Measurements from ENCODE around the gene ANKH. TPM values are rescaled to one million over a fixed set of nuclear protein-coding genes. Genes with fewer than 3 reads are reported as not detected.

ANKH gene
- total and polyA plus RNA-seq, 8 donors: 3.6 to 115 (median 14.3) TPM

DNA sequence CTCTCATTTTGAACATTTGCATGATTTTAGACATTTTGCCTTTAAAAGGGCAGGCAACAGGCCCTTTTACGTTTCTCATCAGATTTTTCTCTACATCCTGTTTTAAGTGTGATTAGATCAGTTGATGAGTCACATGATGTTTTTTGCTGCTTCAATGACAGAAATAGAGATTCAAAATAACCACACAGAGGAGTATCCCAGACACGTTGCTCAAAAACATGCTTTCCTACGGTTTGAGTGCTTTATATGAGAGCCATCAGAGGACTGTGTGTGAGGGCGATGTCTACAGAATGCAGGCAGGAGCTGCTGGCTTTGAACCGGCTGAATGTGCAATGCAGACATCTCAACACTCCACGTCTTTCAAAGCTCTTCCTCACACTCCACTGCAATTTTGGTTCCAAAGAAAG, 165.0 kb downstream of the ANKH start:
- Histone ChIP-seq H3K27ac (peak overlapping the region in 2 of 5 donors; percentile 7 to 25), H3K4me3 (no peak overlapping the region), H3K4me1 (peaks cover 0 to 9% (median 0%) of the 10 kb centered on the region in 4 donors), H3K9me3 (no peaks in the 10 kb centered on the region), H3K36me3 (peaks cover 22 to 88% (median 86%) of the 10 kb centered on the region in 4 donors), H3K27me3 (no peaks in the 10 kb centered on the region)
- WGBS, 5 donors: 50 to 72% (median 66%) methylated on average over 6 of the region's 6 CpGs
- intact Hi-C loops (cut with DNase I; ENCODE audit: low total_unique reads): no loop called here
- TF ChIP-seq EP300 (IDR thresholded peaks at IDR 0.05) (no peak), POLR2AphosphoS5 (IDR thresholded peaks at IDR 0.05) (no peak), POLR2A (IDR thresholded peaks at IDR 0.05) (no peak)
- TF ChIP-seq, protein P1, sequence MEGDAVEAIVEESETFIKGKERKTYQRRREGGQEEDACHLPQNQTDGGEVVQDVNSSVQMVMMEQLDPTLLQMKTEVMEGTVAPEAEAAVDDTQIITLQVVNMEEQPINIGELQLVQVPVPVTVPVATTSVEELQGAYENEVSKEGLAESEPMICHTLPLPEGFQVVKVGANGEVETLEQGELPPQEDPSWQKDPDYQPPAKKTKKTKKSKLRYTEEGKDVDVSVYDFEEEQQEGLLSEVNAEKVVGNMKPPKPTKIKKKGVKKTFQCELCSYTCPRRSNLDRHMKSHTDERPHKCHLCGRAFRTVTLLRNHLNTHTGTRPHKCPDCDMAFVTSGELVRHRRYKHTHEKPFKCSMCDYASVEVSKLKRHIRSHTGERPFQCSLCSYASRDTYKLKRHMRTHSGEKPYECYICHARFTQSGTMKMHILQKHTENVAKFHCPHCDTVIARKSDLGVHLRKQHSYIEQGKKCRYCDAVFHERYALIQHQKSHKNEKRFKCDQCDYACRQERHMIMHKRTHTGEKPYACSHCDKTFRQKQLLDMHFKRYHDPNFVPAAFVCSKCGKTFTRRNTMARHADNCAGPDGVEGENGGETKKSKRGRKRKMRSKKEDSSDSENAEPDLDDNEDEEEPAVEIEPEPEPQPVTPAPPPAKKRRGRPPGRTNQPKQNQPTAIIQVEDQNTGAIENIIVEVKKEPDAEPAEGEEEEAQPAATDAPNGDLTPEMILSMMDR (IDR thresholded peaks at IDR 0.05): no peak
- peak in 1 of 2 donors; percentile 28 for DNase-seq

DNA sequence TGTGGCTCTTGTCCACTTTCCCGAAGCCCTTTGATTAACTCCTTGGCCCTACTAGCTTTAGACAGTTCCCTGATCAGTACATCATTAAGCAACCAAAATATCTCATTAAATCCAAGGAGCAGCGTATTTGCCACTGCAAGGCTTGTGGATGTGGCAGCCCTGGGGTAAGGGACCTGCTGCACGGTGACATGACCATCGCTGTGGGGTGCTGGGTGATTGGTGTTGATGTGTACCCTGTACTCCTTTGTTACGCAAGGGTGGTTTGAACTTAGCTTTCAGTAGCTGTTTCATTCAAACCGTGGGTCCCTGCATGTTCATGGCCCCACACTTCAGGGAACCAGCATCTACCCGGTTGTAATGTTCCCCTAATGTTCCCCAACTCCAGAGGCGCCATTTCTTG, 166.0 kb downstream of the ANKH start:
- no peaks in the 10 kb centered on the region for H3K27me3 ChIP-seq
- no peak for DNase-seq
- WGBS, 5 donors: 95 to 97% (median 95%) methylated on average over 8 of the region's 8 CpGs
- intact Hi-C loops (cut with DNase I; ENCODE audit: low total_unique reads): no loop called here
- peaks cover 0 to 16% (median 3%) of the 10 kb centered on the region in 4 donors for H3K4me1 ChIP-seq
- H3K27ac ChIP-seq: no peak overlapping the region
- H3K4me3 ChIP-seq: no peak overlapping the region
- peaks cover 13 to 85% (median 81%) of the 10 kb centered on the region in 4 donors for H3K36me3 ChIP-seq
- no peaks in the 10 kb centered on the region for H3K9me3 ChIP-seq
- TF ChIP-seq POLR2AphosphoS5 (IDR thresholded peaks at IDR 0.05) (no peak), EP300 (IDR thresholded peaks at IDR 0.05) (no peak)
- TF ChIP-seq, protein P1 (IDR thresholded peaks at IDR 0.05): no peak

DNA sequence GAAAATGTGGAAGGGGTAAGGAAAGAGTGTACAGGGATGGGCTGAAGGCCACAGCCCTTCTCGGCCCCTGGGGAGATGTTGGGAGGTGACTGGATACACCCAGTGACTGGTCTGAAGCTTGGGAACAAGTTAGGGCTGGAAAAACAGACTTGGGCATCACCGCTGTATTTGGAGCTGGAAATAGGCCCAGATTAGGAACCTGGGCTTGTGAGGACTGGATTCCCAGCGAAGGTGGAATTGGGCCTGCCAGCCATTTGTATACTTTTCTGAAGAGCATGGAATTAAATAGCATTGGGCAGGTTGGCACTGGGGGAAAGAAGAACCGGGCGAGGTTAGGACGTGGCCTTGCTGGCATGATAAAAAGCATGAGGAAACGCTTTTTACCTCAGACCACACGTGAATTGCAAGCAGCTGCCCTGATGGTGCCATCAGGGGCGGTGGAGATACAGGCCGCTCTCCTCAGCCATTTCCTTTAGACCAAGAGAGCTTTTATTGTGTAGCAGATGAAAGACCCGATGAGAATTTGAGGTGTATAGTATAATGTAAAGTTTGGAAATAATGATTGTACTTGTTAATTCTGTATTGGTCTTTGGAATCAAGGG, 169.2 kb downstream of the ANKH start:
- TF ChIP-seq POLR2A (IDR thresholded peaks at IDR 0.05) (no peak), EP300 (IDR thresholded peaks at IDR 0.05) (no peak), POLR2AphosphoS5 (IDR thresholded peaks at IDR 0.05) (no peak)
- TF ChIP-seq, protein P1 (IDR thresholded peaks at IDR 0.05): no peak
- Histone ChIP-seq H3K36me3 (peaks cover 14 to 85% (median 79%) of the 10 kb centered on the region in 4 donors), H3K27me3 (no peaks in the 10 kb centered on the region), H3K4me1 (peaks cover 0 to 20% (median 9%) of the 10 kb centered on the region in 4 donors), H3K27ac (no peak overlapping the region), H3K9me3 (no peaks in the 10 kb centered on the region), H3K4me3 (no peak overlapping the region)
- WGBS, 5 donors: 77 to 85% (median 80%) methylated on average over 11 of the region's 11 CpGs
- no peak for DNase-seq
- intact Hi-C loops (cut with DNase I; ENCODE audit: low total_unique reads): no loop called here

DNA sequence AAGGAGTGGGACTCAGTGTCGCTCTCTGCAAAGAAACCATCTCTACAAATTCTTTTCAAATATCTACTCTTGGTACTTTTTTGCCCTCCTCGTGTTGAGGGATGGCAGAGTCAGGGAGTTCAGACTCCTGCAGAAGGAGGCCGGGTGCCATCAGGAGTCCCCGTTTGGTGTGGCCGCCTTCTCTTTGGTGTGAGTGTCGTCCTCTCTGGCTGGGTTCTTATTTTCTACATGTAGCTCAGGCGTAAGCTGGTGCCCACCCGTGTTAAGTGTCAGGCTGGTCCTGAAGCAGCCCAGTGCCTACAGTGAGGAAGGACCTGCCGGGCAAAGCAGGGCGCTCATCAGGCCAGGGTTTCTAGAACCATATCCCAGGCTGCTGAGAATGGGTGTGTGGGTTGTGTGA, 170.0 kb downstream of the ANKH start:
- DNase-seq: no peak
- TF ChIP-seq POLR2AphosphoS5 (IDR thresholded peaks at IDR 0.05): no peak
- TF ChIP-seq, protein P1 (IDR thresholded peaks at IDR 0.05): no peak
- TF ChIP-seq EP300 (IDR thresholded peaks at IDR 0.05): no peak
- TF ChIP-seq POLR2A (IDR thresholded peaks at IDR 0.05): no peak
- no peaks in the 10 kb centered on the region for H3K9me3 ChIP-seq
- no peak overlapping the region for H3K27ac ChIP-seq
- H3K4me3 ChIP-seq: no peak overlapping the region
- intact Hi-C loops (cut with DNase I; ENCODE audit: low total_unique reads): no loop called here
- H3K27me3 ChIP-seq: no peaks in the 10 kb centered on the region
- H3K36me3 ChIP-seq: peaks cover 21 to 85% (median 79%) of the 10 kb centered on the region in 4 donors
- WGBS, 5 donors: 96 to 97% (median 96%) methylated on average over 10 of the region's 10 CpGs
- H3K4me1 ChIP-seq: peaks cover 0 to 25% (median 8%) of the 10 kb centered on the region in 4 donors
